T-cell (primary cell): ENCODE results near the gene SNAPC2. TPM values are rescaled to one million over a fixed set of nuclear protein-coding genes. Genes with fewer than 3 reads are reported as not detected.
"Not testable (repeated sequence)": the region's sequence is repeated elsewhere in the genome, so short reads cannot be mapped to it uniquely, and the experiment has no call there.

Experiments used
- ATAC-seq, 4 experiments: fragments of 200-7000 bp in 3 of 4; fragments of 150-1000 bp in 1 of 4; cut with Tn5 transposase; replicated peaks in 1 of 4; 1 replicate in 3 of 4; 2 replicates in 1 of 4; pipeline ENCODE4 v1.10.0; 2021; ENCODE audit warnings: moderate library complexity in 3 of 4, mild to moderate bottlenecking in 2 of 4, moderate number of reproducible peaks in 1 of 4
- CTCF ChIA-PET, 2 donors: fragments of 300-600 bp; sonication (Branson Sonifier 250); formaldehyde crosslinking; loops; one replicate each; lab custom pipeline; 2022; ENCODE audit warnings: antibody characterized with exemption in 2 of 2; lab: Charles Lee
- POLR2A ChIA-PET, 2 donors: fragments of 300-600 bp; sonication (Branson Sonifier 250); formaldehyde crosslinking; loops; one replicate each; lab custom pipeline; 2022; ENCODE audit warnings: antibody characterized with exemption in 2 of 2; lab: Charles Lee
- DNase-seq, 35 experiments: peaks; one replicate each; pipeline versions ENCODE4 v3.0.0 to v3.0.0-alpha.2; 2013 to 2023
- H3K27ac ChIP-seq: one replicate; pipeline ENCODE4 v1.5.1; 2013; ENCODE audit warnings: low read length
- H3K27me3 ChIP-seq, 2 experiments: replicated peaks in 1 of 2; 1 replicate in 1 of 2; 2 replicates in 1 of 2; pipeline versions ENCODE4 v1.6.1 to v1.7.0; 2013; ENCODE audit warnings: low read length in 1 of 2, mixed read lengths in 1 of 2; ENCODE audit not compliant: control insufficient read depth in 2 of 2, insufficient read depth in 2 of 2; ENCODE audit errors: extremely low read depth in 1 of 2
- H3K36me3 ChIP-seq, 2 donors: 1 replicate in 1 of 2; 2 replicates in 1 of 2; pipeline versions ENCODE4 v1.6.1 to v1.7.0; 2013; ENCODE audit warnings: low read length in 1 of 2; ENCODE audit not compliant: control insufficient read depth in 2 of 2, insufficient read depth in 1 of 2; ENCODE audit errors: extremely low read depth in 1 of 2
- H3K4me1 ChIP-seq, 2 experiments: 1 replicate in 1 of 2; 2 replicates in 1 of 2; pipeline versions ENCODE4 v1.6.1 to v1.7.0; 2013; ENCODE audit warnings: low read length in 2 of 2, mixed read lengths in 1 of 2; ENCODE audit not compliant: insufficient read depth in 2 of 2, control insufficient read depth in 1 of 2; ENCODE audit errors: extremely low read depth in 1 of 2
- H3K4me3 ChIP-seq, 2 donors: 1 replicate in 1 of 2; 2 replicates in 1 of 2; pipeline versions ENCODE4 v1.5.1 to v1.7.0; 2013; ENCODE audit warnings: mild to moderate bottlenecking in 2 of 2, low read length in 1 of 2, moderate library complexity in 1 of 2; ENCODE audit not compliant: control insufficient read depth in 1 of 2; ENCODE audit errors: extremely low read depth in 1 of 2
- H3K9me3 ChIP-seq: 2 replicates; pipeline ENCODE4 v1.7.0; 2013
- H3K27ac Mint-ChIP-seq, 2 donors: one replicate each; pipeline ENCODE4 v1.8.0; 2020 to 2021; ENCODE audit warnings: mild to moderate bottlenecking in 2 of 2, mixed read lengths in 2 of 2
- H3K27me3 Mint-ChIP-seq, 2 donors: one replicate each; pipeline ENCODE4 v1.8.0; 2021 to 2022; ENCODE audit warnings: mixed read lengths in 2 of 2
- H3K36me3 Mint-ChIP-seq: one replicate; pipeline ENCODE4 v1.8.0; 2021; ENCODE audit warnings: mixed read lengths
- H3K4me1 Mint-ChIP-seq, 3 donors: one replicate each; pipeline ENCODE4 v1.8.0; 2020 to 2022; ENCODE audit warnings: mixed read lengths in 3 of 3, mild to moderate bottlenecking in 1 of 3
- H3K4me3 Mint-ChIP-seq, 3 donors: one replicate each; pipeline ENCODE4 v1.8.0; 2020 to 2022; ENCODE audit warnings: mild to moderate bottlenecking in 3 of 3, mixed read lengths in 3 of 3, moderate library complexity in 3 of 3
- H3K9me3 Mint-ChIP-seq, 3 donors: one replicate each; pipeline ENCODE4 v1.8.0; 2020 to 2022; ENCODE audit warnings: mixed read lengths in 3 of 3
- WGBS: methylation state at CpG from one replicate; pipeline ENCODE4 v1.1.5; 2013; ENCODE audit warnings: missing lambda C conversion rate; ENCODE audit not compliant: insufficient coverage; 5-methylcytosine and 5-hydroxymethylcytosine counted together
- total RNA-seq, 35 experiments: library from RNA in 6 of 35; stranded (reverse) in 6 of 35; fragments of 120-200 nt in 1 of 35; gene quantifications; one replicate each; pipeline versions ENCODE4 v1.2.1 to v1.2.4 and lab custom pipeline; 2013 to 2026

Gene SNAPC2
- total RNA-seq, 5 donors from 2014 or later (not counting 1 experiment from before 2014, with no cell fraction given): 9.0 to 22.9 (median 18.6) TPM

- H3K4me3 Mint-ChIP-seq: peak overlapping the region in 1 of 3 donors; percentile 38
- ChIA-PET POLR2A (interaction anchor here in 1 of 2 donors (0.6 kb wide), 1 partner anchor 99 kb away, joined by 14 read pairs; no protein-coding TSS in a partner anchor), CTCF (interaction anchor here (0.7 to 2.7 kb wide), 4 partner anchors 8 to 15 kb away, joined by 3 to 15 read pairs (median 7); partner anchors contain the start of genes SNAPC2 (in 1 of the 2) and TIMM44 (in 1 of the 2))
Observed at GRCh38 chr19:7928741-7929701, 8.9 kb downstream of the SNAPC2 start.

DNA sequence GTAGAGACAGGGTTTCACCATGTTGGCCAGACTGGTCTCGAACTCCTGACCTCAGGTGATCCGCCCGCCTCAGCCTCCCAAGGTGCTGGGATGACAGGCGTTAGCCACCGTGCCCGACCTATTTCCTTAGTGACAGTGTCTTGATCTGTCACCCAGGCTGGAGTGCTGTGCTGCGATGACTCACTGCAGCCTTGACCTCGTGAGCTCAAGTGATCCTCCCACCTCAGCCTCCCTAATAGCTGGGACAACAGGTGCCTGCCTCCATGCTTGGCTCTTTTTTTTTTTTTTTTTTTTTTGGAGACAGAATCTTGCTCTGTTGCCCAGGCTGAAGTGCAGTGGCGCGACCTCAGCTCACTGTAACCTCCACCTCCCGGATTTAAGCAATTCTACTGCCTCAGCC lies 9.9 kb downstream of the SNAPC2 start:
- not testable (repeated sequence) for H3K36me3 Mint-ChIP-seq, H3K27ac ChIP-seq, H3K4me3 Mint-ChIP-seq, H3K27ac Mint-ChIP-seq, DNase-seq, H3K4me3 ChIP-seq, H3K27me3 Mint-ChIP-seq, H3K27me3 ChIP-seq, H3K9me3 ChIP-seq, ATAC-seq, H3K9me3 Mint-ChIP-seq
- H3K36me3 ChIP-seq: peaks cover 18 to 44% of the 10 kb centered on the region in 2 donors
- POLR2A ChIA-PET: interaction anchor here in 1 of 2 donors (0.6 kb wide), 1 partner anchor 13 kb away, joined by 3 read pairs; no protein-coding TSS in a partner anchor
- CTCF ChIA-PET: interaction anchor here in 1 of 2 donors (0.6 to 2.7 kb wide), 5 partner anchors 9 to 624 kb away, joined by 3 to 15 read pairs (median 6); partner anchors contain the start of genes SNAPC2 and TIMM44
- peaks cover 0 to 16% (median 12%) of the 10 kb centered on the region in 3 donors for H3K4me1 Mint-ChIP-seq
- H3K4me1 ChIP-seq: peaks cover 2 to 16% of the 10 kb centered on the region in 2 experiments
- 50% methylated on average over 2 of the region's 11 CpGs for WGBS

More at GRCh38 chr19:7928741-7929701, 8.9 kb downstream of the SNAPC2 start:
- Histone ChIP-seq H3K36me3 (peaks cover 10 to 34% of the 10 kb centered on the region in 2 donors), H3K4me1 (peaks cover 2 to 21% of the 10 kb centered on the region in 2 experiments), H3K9me3 (no peaks in the 10 kb centered on the region), H3K27ac (no peak overlapping the region), H3K27me3 (no peaks in the 10 kb centered on the region), H3K4me3 (no peak overlapping the region)
- peaks cover 2% of the 10 kb centered on the region for H3K36me3 Mint-ChIP-seq
- ATAC-seq: peak; percentile 23 to 60 (median 37)
- no peaks in the 10 kb centered on the region for H3K9me3 Mint-ChIP-seq
- 93% methylated on average over 7 of the region's 24 CpGs for WGBS
- H3K27me3 Mint-ChIP-seq: no peaks in the 10 kb centered on the region
- DNase-seq: peak in 34 of 35 experiments; percentile 43 to 89 (median 78)
- H3K27ac Mint-ChIP-seq: peak overlapping the region in 1 of 2 donors; percentile 15
- H3K4me1 Mint-ChIP-seq: peaks cover 0 to 19% (median 12%) of the 10 kb centered on the region in 3 donors

- Mint-ChIP-seq H3K4me3 (no peak overlapping the region), H3K4me1 (peaks cover 0 to 14% (median 11%) of the 10 kb centered on the region in 3 donors), H3K27me3 (no peaks in the 10 kb centered on the region), H3K27ac (no peak overlapping the region), H3K9me3 (no peaks in the 10 kb centered on the region), H3K36me3 (peaks cover 8% of the 10 kb centered on the region)
- Histone ChIP-seq H3K9me3 (no peaks in the 10 kb centered on the region), H3K27ac (no peak overlapping the region), H3K4me1 (peaks cover 2 to 14% of the 10 kb centered on the region in 2 experiments), H3K27me3 (no peaks in the 10 kb centered on the region), H3K36me3 (peaks cover 18 to 50% of the 10 kb centered on the region in 2 donors), H3K4me3 (no peak overlapping the region)
- WGBS: no CpG with 5 or more reads among the region's 7 CpGs
- no peak for ATAC-seq
- ChIA-PET CTCF (interaction anchor here in 1 of 2 donors (0.6 to 2.7 kb wide), 3 partner anchors 13 to 625 kb away, joined by 4 to 15 read pairs (median 6); partner anchors contain the start of gene TIMM44), POLR2A (no interaction called here)
- DNase-seq: no peak
Observed at GRCh38 chr19:7930765-7931164, 10.6 kb downstream of the SNAPC2 start.

- 96% methylated on average over 23 of the region's 36 CpGs for WGBS
- Histone ChIP-seq H3K27ac (no peak overlapping the region), H3K36me3 (peaks cover 21 to 54% of the 10 kb centered on the region in 2 donors), H3K4me3 (no peak overlapping the region), H3K4me1 (peaks cover 2 to 10% of the 10 kb centered on the region in 2 experiments), H3K9me3 (no peaks in the 10 kb centered on the region), H3K27me3 (no peaks in the 10 kb centered on the region)
- POLR2A ChIA-PET: no interaction called here
- peaks cover 0 to 11% (median 8%) of the 10 kb centered on the region in 3 donors for H3K4me1 Mint-ChIP-seq
- H3K27me3 Mint-ChIP-seq: no peaks in the 10 kb centered on the region
- CTCF ChIA-PET: no interaction called here
- H3K36me3 Mint-ChIP-seq: peaks cover 9% of the 10 kb centered on the region
- no peak overlapping the region for H3K4me3 Mint-ChIP-seq
- H3K27ac Mint-ChIP-seq: no peak overlapping the region
- no peak for ATAC-seq
- no peaks in the 10 kb centered on the region for H3K9me3 Mint-ChIP-seq
- DNase-seq: no peak
Observed at GRCh38 chr19:7931221-7932061, 11.3 kb downstream of the SNAPC2 start.

- ATAC-seq (no peak), DNase-seq (no peak)
- Histone ChIP-seq H3K27me3 (no peaks in the 10 kb centered on the region), H3K4me3 (no peak overlapping the region), H3K36me3 (peaks cover 28 to 61% of the 10 kb centered on the region in 2 donors), H3K27ac (no peak overlapping the region), H3K9me3 (no peaks in the 10 kb centered on the region), H3K4me1 (peaks cover 2 to 7% of the 10 kb centered on the region in 2 experiments)
- CTCF ChIA-PET: no interaction called here
- Mint-ChIP-seq H3K9me3 (no peaks in the 10 kb centered on the region), H3K4me3 (no peak overlapping the region), H3K27ac (no peak overlapping the region), H3K36me3 (peaks cover 9% of the 10 kb centered on the region), H3K27me3 (no peaks in the 10 kb centered on the region), H3K4me1 (peaks cover 0 to 10% (median 7%) of the 10 kb centered on the region in 3 donors)
- 96% methylated on average over 19 of the region's 32 CpGs for WGBS
- POLR2A ChIA-PET: no interaction called here
Observed at GRCh38 chr19:7932276-7932929, 12.3 kb downstream of the SNAPC2 start.
